ENCODE results near the gene TBC1D4.
"Not testable (repeated sequence)": the region's sequence is repeated elsewhere in the genome, so short reads cannot be mapped to it uniquely, and the experiment has no call there.

GRCh38 chr13:75306967-75307366 lies 175.0 kb downstream of the TBC1D4 start:
- TF ChIP-seq CTCF (IDR thresholded peaks at IDR 0.05); POLR2AphosphoS5 (IDR thresholded peaks at IDR 0.05); POLR2A (IDR thresholded peaks at IDR 0.05; ENCODE audit: low read depth); EP300 (IDR thresholded peaks at IDR 0.05): not testable (repeated sequence)

Measured in esophagus muscularis mucosa (tissue), 4 donors.